Smooth muscle cell (in vitro differentiated cells): ENCODE measurements around the gene CLCA1. TPM values are rescaled to one million over a fixed set of nuclear protein-coding genes. Genes with fewer than 3 reads are reported as not detected.

Experiments used
- DNase-seq: peaks from one replicate; lab custom pipeline; 2025; ENCODE audit not compliant: unreplicated experiment; lab: John Stamatoyannopoulos, UW
- H2AFZ ChIP-seq: fragments of 200-600 bp; sonication (generic); 2 replicates; pipeline ENCODE4 v1.6.0; 2016; ENCODE audit warnings: antibody characterized with exemption, low read depth, mild to moderate bottlenecking
- H3F3A ChIP-seq: fragments of 200-600 bp; sonication (generic); 2 replicates; pipeline ENCODE4 v1.6.0; 2017; ENCODE audit warnings: antibody characterized with exemption, low read depth
- H3K27ac ChIP-seq: fragments of 200-600 bp; sonication (generic); 2 replicates; pipeline ENCODE4 v1.5.1; 2016; ENCODE audit warnings: low read depth, mild to moderate bottlenecking
- H3K27me3 ChIP-seq: fragments of 200-600 bp; sonication (generic); 2 replicates; pipeline ENCODE4 v1.6.1; 2016; ENCODE audit warnings: low read depth, mild to moderate bottlenecking
- H3K36me3 ChIP-seq: fragments of 200-600 bp; sonication (generic); 2 replicates; pipeline ENCODE4 v1.5.1; 2016; ENCODE audit warnings: low read depth
- H3K4me1 ChIP-seq: fragments of 200-600 bp; sonication (generic); 2 replicates; pipeline ENCODE4 v1.5.1; 2016; ENCODE audit warnings: low read depth
- H3K4me2 ChIP-seq: fragments of 200-600 bp; sonication (generic); 2 replicates; pipeline ENCODE4 v1.6.0; 2016; ENCODE audit warnings: mild to moderate bottlenecking
- H3K4me3 ChIP-seq: fragments of 200-600 bp; sonication (generic); 2 replicates; pipeline ENCODE4 v1.5.1; 2016; ENCODE audit warnings: mild to moderate bottlenecking
- H3K79me2 ChIP-seq: fragments of 200-600 bp; sonication (generic); 2 replicates; pipeline ENCODE4 v1.6.0; 2016; ENCODE audit warnings: low read depth, mild to moderate bottlenecking
- H3K9ac ChIP-seq: fragments of 200-600 bp; sonication (generic); 2 replicates; pipeline ENCODE4 v1.6.0; 2016; ENCODE audit warnings: low read depth
- H3K9me3 ChIP-seq: fragments of 200-600 bp; sonication (generic); replicated peaks from 2 replicates; pipeline ENCODE4 v1.5.1; 2016; ENCODE audit warnings: low read depth
- H4K20me1 ChIP-seq: fragments of 200-600 bp; sonication (generic); 2 replicates; pipeline ENCODE4 v1.6.0; 2016; ENCODE audit warnings: low read depth
- WGBS: methylation state at CpG from one replicate; pipeline ENCODE4 v1.1.7; 2016; ENCODE audit warnings: low lambda C conversion rate; 5-methylcytosine and 5-hydroxymethylcytosine counted together
- polyA plus RNA-seq: library from polyadenylated mRNA; unstranded; fragments of >200 nt; fragmentation: Nextera tagmentation; extraction: Ambion mirVana; gene quantifications from 2 replicates; pipeline ENCODE4 v1.2.1, GENCODE V29; 2016
- total RNA-seq: library from RNA; depleted of rRNA; stranded (reverse); fragments of >200 nt; gene quantifications from 2 replicates; pipeline ENCODE4 v1.2.3, GENCODE V29; 2014
- TF ChIP-seq, protein P1 (sequence below): fragments of 200-600 bp; sonication (generic); IDR thresholded peaks from 2 replicates; pipeline ENCODE4 v1.5.1; 2017; ENCODE audit warnings: borderline replicate concordance, mild to moderate bottlenecking, antibody characterized with exemption; ENCODE audit not compliant: insufficient read depth, poor library complexity, severe bottlenecking

The CLCA1 gene
- total and polyA plus RNA-seq, 2 experiments from 2014 or later = not detected

DNA sequence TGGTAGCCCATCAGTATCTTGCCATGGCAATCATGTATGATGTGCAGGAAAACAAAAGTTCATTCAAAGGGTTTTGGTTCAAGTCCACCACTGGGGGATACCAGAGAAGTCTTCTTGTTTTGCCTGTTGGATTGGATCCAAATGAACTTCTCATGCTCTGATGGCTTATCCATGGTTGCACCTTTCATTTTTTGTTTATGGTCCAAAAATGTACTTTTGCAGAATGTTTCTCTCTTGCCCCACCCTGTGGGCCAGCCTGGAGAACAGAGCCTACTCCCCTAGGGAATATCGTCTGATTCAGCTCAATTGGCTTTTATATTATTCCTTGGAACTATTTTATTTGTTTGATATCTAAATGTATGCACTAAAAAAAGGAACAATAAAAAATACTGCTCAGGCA lies 20.1 kb upstream of the CLCA1 start:
- TF ChIP-seq, protein P1, sequence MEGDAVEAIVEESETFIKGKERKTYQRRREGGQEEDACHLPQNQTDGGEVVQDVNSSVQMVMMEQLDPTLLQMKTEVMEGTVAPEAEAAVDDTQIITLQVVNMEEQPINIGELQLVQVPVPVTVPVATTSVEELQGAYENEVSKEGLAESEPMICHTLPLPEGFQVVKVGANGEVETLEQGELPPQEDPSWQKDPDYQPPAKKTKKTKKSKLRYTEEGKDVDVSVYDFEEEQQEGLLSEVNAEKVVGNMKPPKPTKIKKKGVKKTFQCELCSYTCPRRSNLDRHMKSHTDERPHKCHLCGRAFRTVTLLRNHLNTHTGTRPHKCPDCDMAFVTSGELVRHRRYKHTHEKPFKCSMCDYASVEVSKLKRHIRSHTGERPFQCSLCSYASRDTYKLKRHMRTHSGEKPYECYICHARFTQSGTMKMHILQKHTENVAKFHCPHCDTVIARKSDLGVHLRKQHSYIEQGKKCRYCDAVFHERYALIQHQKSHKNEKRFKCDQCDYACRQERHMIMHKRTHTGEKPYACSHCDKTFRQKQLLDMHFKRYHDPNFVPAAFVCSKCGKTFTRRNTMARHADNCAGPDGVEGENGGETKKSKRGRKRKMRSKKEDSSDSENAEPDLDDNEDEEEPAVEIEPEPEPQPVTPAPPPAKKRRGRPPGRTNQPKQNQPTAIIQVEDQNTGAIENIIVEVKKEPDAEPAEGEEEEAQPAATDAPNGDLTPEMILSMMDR = no peak
- Histone ChIP-seq H2AFZ (no peak overlapping the region), H3K4me1 (no peaks in the 10 kb centered on the region), H3K9ac (no peak overlapping the region), H3K4me3 (no peak overlapping the region), H3K9me3 (no peaks in the 10 kb centered on the region), H3K4me2 (no peak overlapping the region), H3K79me2 (no peaks in the 10 kb centered on the region), H3K27ac (no peak overlapping the region), H3K27me3 (peaks cover 8% of the 10 kb centered on the region), H3F3A (no peaks in the 10 kb centered on the region), H4K20me1 (no peaks in the 10 kb centered on the region), H3K36me3 (no peaks in the 10 kb centered on the region)
- no peak for DNase-seq
- WGBS = 100% methylated on average over 1 of the region's 1 CpG

DNA sequence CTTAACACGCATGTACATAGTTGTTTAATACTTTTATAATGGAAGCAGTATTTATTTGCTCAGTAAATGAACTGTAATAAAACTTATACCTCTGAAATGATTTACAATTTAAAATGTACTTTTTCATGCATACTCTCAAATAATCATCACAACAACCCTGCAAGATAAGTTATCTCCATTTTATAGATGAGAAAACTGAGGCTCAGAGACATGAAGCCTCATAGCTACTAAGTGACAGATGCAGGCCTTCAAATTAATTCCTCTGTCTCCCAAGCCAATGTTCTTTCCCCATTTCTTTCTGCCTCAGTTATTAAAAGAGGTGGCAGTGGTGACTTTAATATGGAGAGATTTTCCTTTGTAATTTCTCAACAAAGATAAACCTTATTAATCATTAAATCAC lies 19.6 kb upstream of the CLCA1 start:
- TF ChIP-seq, protein P1 = no peak
- no peak overlapping the region for H3K27ac ChIP-seq
- no peaks in the 10 kb centered on the region for H3K4me1 ChIP-seq
- H3K36me3 ChIP-seq = no peaks in the 10 kb centered on the region
- H3K4me3 ChIP-seq = no peak overlapping the region
- H3F3A ChIP-seq = no peaks in the 10 kb centered on the region
- 100% methylated on average over 1 of the region's 1 CpG for WGBS
- no peak overlapping the region for H3K4me2 ChIP-seq
- peaks cover 8% of the 10 kb centered on the region for H3K27me3 ChIP-seq
- no peaks in the 10 kb centered on the region for H3K79me2 ChIP-seq
- H3K9me3 ChIP-seq = no peaks in the 10 kb centered on the region
- DNase-seq = no peak
- no peak overlapping the region for H3K9ac ChIP-seq
- no peak overlapping the region for H2AFZ ChIP-seq
- H4K20me1 ChIP-seq = no peaks in the 10 kb centered on the region

DNA sequence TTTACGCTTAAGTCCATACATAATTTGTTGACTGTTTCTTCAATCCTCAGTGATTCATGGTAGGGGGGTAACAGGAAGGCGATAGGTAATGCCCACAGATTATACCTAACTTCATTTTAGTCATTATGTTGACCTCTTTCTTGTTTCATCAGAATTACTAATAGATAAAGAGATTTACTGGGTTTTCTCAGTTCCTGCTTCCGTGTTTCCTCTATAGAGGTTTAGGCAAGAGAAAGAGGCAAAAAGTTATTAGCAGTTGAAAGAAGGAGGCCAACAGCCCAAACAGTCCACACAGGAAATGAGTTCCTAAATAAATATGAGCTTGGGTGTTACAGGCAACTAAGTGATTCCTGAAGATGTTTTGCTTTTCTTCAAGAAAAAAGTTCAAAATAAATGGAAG lies 17.9 kb upstream of the CLCA1 start:
- Histone ChIP-seq H4K20me1 (no peaks in the 10 kb centered on the region), H3K4me1 (no peaks in the 10 kb centered on the region), H3K9me3 (no peaks in the 10 kb centered on the region), H3K27me3 (peaks cover 8% of the 10 kb centered on the region), H3K27ac (no peak overlapping the region), H3F3A (no peaks in the 10 kb centered on the region), H2AFZ (no peak overlapping the region), H3K4me3 (no peak overlapping the region), H3K9ac (no peak overlapping the region), H3K79me2 (no peaks in the 10 kb centered on the region), H3K36me3 (no peaks in the 10 kb centered on the region), H3K4me2 (no peak overlapping the region)
- TF ChIP-seq, protein P1 = no peak
- 54% methylated on average over 3 of the region's 3 CpGs for WGBS
- no peak for DNase-seq

DNA sequence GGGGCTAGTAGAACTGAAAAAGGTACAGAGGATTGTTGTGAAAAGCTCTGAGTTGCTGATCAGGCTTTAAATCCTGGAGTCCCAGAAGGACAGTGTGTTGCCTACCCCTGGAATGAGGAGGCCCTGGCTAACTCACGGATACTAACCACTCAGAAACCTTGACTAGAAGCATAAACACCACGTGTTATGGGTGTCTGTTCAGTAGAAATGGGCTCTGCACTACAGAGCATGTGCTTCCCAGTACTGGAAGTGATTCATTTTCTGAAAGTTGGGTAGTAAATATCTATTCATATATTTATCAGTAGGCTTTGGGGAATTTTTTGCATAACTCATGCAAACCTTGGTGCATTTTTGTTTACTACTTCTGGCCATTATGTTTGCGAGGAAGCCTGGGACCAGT lies 15.1 kb upstream of the CLCA1 start:
- no peaks in the 10 kb centered on the region for H4K20me1 ChIP-seq
- H3K27me3 ChIP-seq = peaks cover 5% of the 10 kb centered on the region
- H3K36me3 ChIP-seq = no peaks in the 10 kb centered on the region
- H3K27ac ChIP-seq = no peak overlapping the region
- no peak overlapping the region for H3K4me2 ChIP-seq
- H2AFZ ChIP-seq = no peak overlapping the region
- H3K9me3 ChIP-seq = no peaks in the 10 kb centered on the region
- TF ChIP-seq, protein P1 = no peak
- no peaks in the 10 kb centered on the region for H3K79me2 ChIP-seq
- no peak for DNase-seq
- 62% methylated on average over 3 of the region's 3 CpGs for WGBS
- no peak overlapping the region for H3K9ac ChIP-seq
- no peaks in the 10 kb centered on the region for H3F3A ChIP-seq
- H3K4me3 ChIP-seq = no peak overlapping the region
- H3K4me1 ChIP-seq = no peaks in the 10 kb centered on the region
